GM19043 (cell line): Measurements from ENCODE around the gene ARL6IP1.
"Not testable (repeated sequence)": the region's sequence is repeated elsewhere in the genome, so short reads cannot be mapped to it uniquely, and the experiment has no call there.

Experiments
- ATAC-seq: cut with Tn5 transposase; IDR thresholded peaks from one replicate; pipeline ENCODE4 v1.9.1; 2021; ENCODE audit warnings: low read depth; ENCODE audit not compliant: unreplicated experiment

Gene ARL6IP1

GRCh38 chr16:18767217-18767616 lies 34.1 kb downstream of the ARL6IP1 start:
- ATAC-seq = peak; percentile 59

GRCh38 chr16:18762713-18763112 lies 38.6 kb downstream of the ARL6IP1 start:
- peak; percentile 61 for ATAC-seq

GRCh38 chr16:18759598-18760520 lies 41.5 kb downstream of the ARL6IP1 start:
- ATAC-seq = not testable (repeated sequence)

DNA sequence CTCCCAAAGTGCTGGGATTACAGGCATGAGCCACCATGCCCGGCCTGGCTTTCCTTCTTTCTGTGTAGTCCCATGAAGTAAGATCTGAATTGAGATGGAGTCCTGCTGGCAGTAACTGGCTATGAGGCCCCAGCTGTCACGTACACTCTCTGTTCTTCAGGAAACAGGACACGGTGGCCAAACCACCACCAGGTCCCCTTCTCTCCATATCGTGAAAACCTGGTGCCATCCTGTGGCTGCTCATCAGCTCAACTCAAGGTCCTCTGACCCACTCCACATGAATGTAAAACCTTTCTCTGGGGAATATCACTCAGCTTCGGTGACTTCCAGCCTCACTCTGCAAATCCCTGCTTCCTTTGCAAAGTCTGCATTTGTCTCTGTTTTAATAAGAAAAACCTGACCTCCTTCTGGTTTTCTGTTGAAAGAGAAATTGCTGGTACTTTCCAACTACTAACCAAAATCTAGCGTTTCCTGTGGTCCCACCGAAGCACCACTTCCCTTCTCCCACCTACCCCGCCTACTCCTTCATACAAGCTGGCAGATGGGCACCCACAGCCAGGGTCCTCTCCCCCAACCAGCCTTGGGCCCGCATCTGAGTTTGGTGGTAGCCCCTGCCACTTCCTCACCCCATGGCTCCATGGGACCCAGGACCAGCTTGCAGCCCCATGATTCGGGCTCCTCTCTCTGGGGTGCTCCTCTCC lies 43.2 kb downstream of the ARL6IP1 start:
- ATAC-seq = not testable (repeated sequence)

- not testable (repeated sequence) for ATAC-seq
Observed at GRCh38 chr16:18756639-18757038, 44.7 kb downstream of the ARL6IP1 start.

- not testable (repeated sequence) for ATAC-seq
Observed at GRCh38 chr16:18742870-18743269, 58.5 kb downstream of the ARL6IP1 start.
